ENCODE results near the gene TRHDE.

Gene TRHDE

DNA sequence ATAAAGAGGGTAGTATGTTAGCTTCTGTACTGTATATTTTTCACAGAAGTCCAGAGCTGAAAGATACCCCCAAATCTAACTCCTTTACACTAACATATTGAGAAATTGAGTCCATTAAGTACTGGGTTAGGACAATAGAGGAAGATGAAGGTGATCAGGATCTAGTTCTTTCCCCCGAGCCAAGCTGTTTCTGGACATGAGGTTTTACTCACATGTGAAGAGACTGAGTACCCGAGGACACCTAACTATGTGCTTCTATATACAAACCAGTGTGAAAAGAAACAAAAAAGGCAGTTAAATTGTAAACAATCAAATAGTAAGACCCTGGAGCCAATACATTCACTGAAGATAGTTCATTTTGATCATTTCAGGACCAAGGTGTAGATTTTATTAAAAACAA, 3.8 kb upstream of the TRHDE start:
- no peak for DNase-seq (ENCODE audit: low read depth in 1 of 2, low spot score in 1 of 2)
- TF ChIP-seq GABPA (IDR thresholded peaks at IDR 0.05; ENCODE audit: low read depth): no peak
- no peak for TF ChIP-seq POLR2AphosphoS5 (IDR thresholded peaks at IDR 0.05; ENCODE audit: low read depth)
- TF ChIP-seq REST (IDR thresholded peaks at IDR 0.05; ENCODE audit: insufficient replicate concordance, low read depth): no peak
- TF ChIP-seq, protein P1, sequence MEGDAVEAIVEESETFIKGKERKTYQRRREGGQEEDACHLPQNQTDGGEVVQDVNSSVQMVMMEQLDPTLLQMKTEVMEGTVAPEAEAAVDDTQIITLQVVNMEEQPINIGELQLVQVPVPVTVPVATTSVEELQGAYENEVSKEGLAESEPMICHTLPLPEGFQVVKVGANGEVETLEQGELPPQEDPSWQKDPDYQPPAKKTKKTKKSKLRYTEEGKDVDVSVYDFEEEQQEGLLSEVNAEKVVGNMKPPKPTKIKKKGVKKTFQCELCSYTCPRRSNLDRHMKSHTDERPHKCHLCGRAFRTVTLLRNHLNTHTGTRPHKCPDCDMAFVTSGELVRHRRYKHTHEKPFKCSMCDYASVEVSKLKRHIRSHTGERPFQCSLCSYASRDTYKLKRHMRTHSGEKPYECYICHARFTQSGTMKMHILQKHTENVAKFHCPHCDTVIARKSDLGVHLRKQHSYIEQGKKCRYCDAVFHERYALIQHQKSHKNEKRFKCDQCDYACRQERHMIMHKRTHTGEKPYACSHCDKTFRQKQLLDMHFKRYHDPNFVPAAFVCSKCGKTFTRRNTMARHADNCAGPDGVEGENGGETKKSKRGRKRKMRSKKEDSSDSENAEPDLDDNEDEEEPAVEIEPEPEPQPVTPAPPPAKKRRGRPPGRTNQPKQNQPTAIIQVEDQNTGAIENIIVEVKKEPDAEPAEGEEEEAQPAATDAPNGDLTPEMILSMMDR (IDR thresholded peaks at IDR 0.05; ENCODE audit: insufficient read depth, low read length): no peak
- no peak for TF ChIP-seq SPI1 (IDR thresholded peaks at IDR 0.05; ENCODE audit: borderline replicate concordance, low read depth)
- H3K4me3 ChIP-seq (replicated peaks; ENCODE audit: insufficient read depth, low read length): no peak overlapping the region
- H3K27ac ChIP-seq (replicated peaks): no peak overlapping the region
- peaks cover 42% of the 10 kb centered on the region for H3K27me3 ChIP-seq (ENCODE audit: insufficient read depth, poor library complexity, severe bottlenecking)

DNA sequence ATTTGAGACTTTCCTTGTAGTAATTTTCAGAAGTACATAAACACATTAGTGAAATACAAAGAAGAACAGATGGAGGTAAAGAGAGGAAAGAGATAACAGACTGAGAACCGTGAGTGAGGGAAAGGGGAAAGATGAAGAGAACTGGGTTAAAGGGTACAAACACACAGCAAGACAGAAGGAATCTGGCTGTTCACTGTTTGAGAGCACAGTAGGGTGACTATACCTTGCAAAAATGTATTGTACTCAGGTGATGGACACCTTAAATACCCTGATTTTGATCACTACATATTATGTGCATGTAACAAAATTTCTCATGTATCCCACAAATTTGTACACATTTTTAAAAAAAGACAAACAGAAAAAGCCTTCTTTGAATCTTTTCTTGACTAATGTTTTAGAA, 2.7 kb upstream of the TRHDE start:
- Histone ChIP-seq H3K27ac (replicated peaks) (no peak overlapping the region), H3K27me3 (ENCODE audit: insufficient read depth, poor library complexity, severe bottlenecking) (peaks cover 47% of the 10 kb centered on the region), H3K4me3 (replicated peaks; ENCODE audit: insufficient read depth, low read length) (no peak overlapping the region)
- TF ChIP-seq GABPA (IDR thresholded peaks at IDR 0.05; ENCODE audit: low read depth) (no peak), REST (IDR thresholded peaks at IDR 0.05; ENCODE audit: insufficient replicate concordance, low read depth) (no peak), POLR2AphosphoS5 (IDR thresholded peaks at IDR 0.05; ENCODE audit: low read depth) (no peak), SPI1 (IDR thresholded peaks at IDR 0.05; ENCODE audit: borderline replicate concordance, low read depth) (no peak)
- TF ChIP-seq, protein P1 (IDR thresholded peaks at IDR 0.05; ENCODE audit: insufficient read depth, low read length): no peak
- no peak for DNase-seq (ENCODE audit: low read depth in 1 of 2, low spot score in 1 of 2)

DNA sequence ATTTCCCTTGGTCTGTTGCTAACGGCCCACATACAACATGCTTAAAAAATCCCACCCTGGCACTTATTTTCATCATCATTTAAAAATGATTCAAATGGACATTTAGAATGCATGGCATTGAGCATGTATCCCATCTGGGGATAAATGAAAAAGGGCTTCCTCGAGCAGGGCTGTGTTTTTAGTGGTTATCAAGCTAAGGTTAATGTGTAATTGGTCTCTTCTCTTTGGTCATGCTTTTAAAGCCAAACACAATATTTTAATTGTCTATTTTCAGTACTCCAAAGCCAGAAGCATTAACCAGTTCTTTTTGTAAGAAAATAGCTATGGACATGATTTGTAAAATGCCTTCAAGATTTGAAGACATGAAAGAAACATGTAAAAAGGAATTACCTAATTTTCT, 1.9 kb upstream of the TRHDE start:
- H3K4me3 ChIP-seq (replicated peaks; ENCODE audit: insufficient read depth, low read length): no peak overlapping the region
- peaks cover 47% of the 10 kb centered on the region for H3K27me3 ChIP-seq (ENCODE audit: insufficient read depth, poor library complexity, severe bottlenecking)
- no peak for DNase-seq (ENCODE audit: low read depth in 1 of 2, low spot score in 1 of 2)
- no peak overlapping the region for H3K27ac ChIP-seq (replicated peaks)
- no peak for TF ChIP-seq SPI1 (IDR thresholded peaks at IDR 0.05; ENCODE audit: borderline replicate concordance, low read depth)
- TF ChIP-seq POLR2AphosphoS5 (IDR thresholded peaks at IDR 0.05; ENCODE audit: low read depth): no peak
- TF ChIP-seq GABPA (IDR thresholded peaks at IDR 0.05; ENCODE audit: low read depth): no peak
- TF ChIP-seq, protein P1 (IDR thresholded peaks at IDR 0.05; ENCODE audit: insufficient read depth, low read length): no peak
- TF ChIP-seq REST (IDR thresholded peaks at IDR 0.05; ENCODE audit: insufficient replicate concordance, low read depth): no peak

All from HL-60 (cell line).